ENCODE data around the gene PPP2R5C. TPM values are rescaled to one million over a fixed set of nuclear protein-coding genes. Genes with fewer than 3 reads are reported as not detected.

PPP2R5C gene
- total and polyA plus RNA-seq, 9 of the 15 experiments (the other 6 are each of a cell fraction or from before 2014, with no cell fraction given), result 284 to 617 (median 395) TPM

GRCh38 chr14:101851736-101852405 is 90.4 kb downstream of the PPP2R5C start:
- Histone ChIP-seq H3K9me3 (replicated peaks; ENCODE audit: control insufficient read depth, insufficient read depth, low read depth, low read length) (no peaks in the 10 kb centered on the region), H4K20me1 (replicated peaks; ENCODE audit: control insufficient read depth, insufficient read depth, low read length) (peaks cover 11% of the 10 kb centered on the region; the same call in 1 of the 2 replicates), H3K9me1 (ENCODE audit: control insufficient read depth, insufficient read depth, low read length) (peaks cover 4% of the 10 kb centered on the region), H3K27me3 (ENCODE audit: control insufficient read depth in 2 of 2, insufficient read depth in 2 of 2, low read length in 2 of 2) (no peaks in the 10 kb centered on the region), H3K4me3 (no peak overlapping the region), H3K79me2 (ENCODE audit: control insufficient read depth, insufficient read depth, low read length) (peaks cover 90% of the 10 kb centered on the region), H3K27ac (ENCODE audit: extremely low read depth, low read depth, low read length) (no peak overlapping the region), H2AFZ (ENCODE audit: low read depth, low read length) (no peak overlapping the region), H3K9ac (ENCODE audit: insufficient read depth in 1 of 2, low read depth in 2 of 2, low read length in 2 of 2) (no peak overlapping the region; a peak in 1 of 4 replicates), H3K4me2 (ENCODE audit: insufficient read depth, low read length) (no peak overlapping the region), H3K4me1 (replicated peaks in 1 of 2; ENCODE audit: control insufficient read depth in 2 of 2, insufficient read depth in 2 of 2, low read length in 2 of 2) (peaks cover 2 to 24% of the 10 kb centered on the region in 2 experiments; a peak in 3 of 5 replicates), H3K36me3 (ENCODE audit: control insufficient read depth, insufficient read depth, low read length) (peaks cover 46% of the 10 kb centered on the region)
- FAIRE-seq (no peak), DNase-seq (ENCODE audit: extremely low read depth in 1 of 4, low spot score in 3 of 4) (no peak), ATAC-seq (no peak)
- 58% methylated on average over 7 of the region's 7 CpGs for WGBS (ENCODE audit: insufficient coverage, low coverage, missing lambda C conversion rate)
- ChIA-PET CTCF (ENCODE audit: low intra/inter-chr PET ratio) (no interaction called here), POLR2A (interaction anchor here (2.7 kb wide), 1 partner anchor 13 kb away, joined by 7 read pairs; no protein-coding TSS in a partner anchor)
- in situ Hi-C loops (cut with MboI), result no loop called here
- TF ChIP-seq MTF1 (CRISPR knock-in tag; IDR thresholded peaks at IDR 0.05; ENCODE audit: borderline replicate concordance) (no peak), RHOXF2B (CRISPR knock-in tag; conservative IDR thresholded peaks at IDR 0.05) (no peak), BDP1 (IDR thresholded peaks at IDR 0.05; ENCODE audit: insufficient read depth, insufficient read length) (no peak), POLR2AphosphoS2 (IDR thresholded peaks at IDR 0.05; ENCODE audit: low read length) (no peak), THRA (IDR thresholded peaks at IDR 0.05) (no peak), ZNF75A (CRISPR knock-in tag; IDR thresholded peaks at IDR 0.05) (no peak), ZBTB8A (IDR thresholded peaks at IDR 0.05; ENCODE audit: partially characterized antibody) (no peak), SMARCE1 (IDR thresholded peaks at IDR 0.05) (no peak)
- BruUV-seq (replicated peaks), result no TSS peak
- intact Hi-C loops (cut with micrococcal nuclease), result no loop called here
